ENCODE measurements around the gene TMEM187. TPM values are rescaled to one million over a fixed set of nuclear protein-coding genes. Genes with fewer than 3 reads are reported as not detected.

The TMEM187 gene
- total and polyA plus RNA-seq, 10 of the 15 experiments (the other 5 are each of a cell fraction or from before 2014, with no cell fraction given) = 0.45 to 8.5 (median 4.1) TPM

DNA sequence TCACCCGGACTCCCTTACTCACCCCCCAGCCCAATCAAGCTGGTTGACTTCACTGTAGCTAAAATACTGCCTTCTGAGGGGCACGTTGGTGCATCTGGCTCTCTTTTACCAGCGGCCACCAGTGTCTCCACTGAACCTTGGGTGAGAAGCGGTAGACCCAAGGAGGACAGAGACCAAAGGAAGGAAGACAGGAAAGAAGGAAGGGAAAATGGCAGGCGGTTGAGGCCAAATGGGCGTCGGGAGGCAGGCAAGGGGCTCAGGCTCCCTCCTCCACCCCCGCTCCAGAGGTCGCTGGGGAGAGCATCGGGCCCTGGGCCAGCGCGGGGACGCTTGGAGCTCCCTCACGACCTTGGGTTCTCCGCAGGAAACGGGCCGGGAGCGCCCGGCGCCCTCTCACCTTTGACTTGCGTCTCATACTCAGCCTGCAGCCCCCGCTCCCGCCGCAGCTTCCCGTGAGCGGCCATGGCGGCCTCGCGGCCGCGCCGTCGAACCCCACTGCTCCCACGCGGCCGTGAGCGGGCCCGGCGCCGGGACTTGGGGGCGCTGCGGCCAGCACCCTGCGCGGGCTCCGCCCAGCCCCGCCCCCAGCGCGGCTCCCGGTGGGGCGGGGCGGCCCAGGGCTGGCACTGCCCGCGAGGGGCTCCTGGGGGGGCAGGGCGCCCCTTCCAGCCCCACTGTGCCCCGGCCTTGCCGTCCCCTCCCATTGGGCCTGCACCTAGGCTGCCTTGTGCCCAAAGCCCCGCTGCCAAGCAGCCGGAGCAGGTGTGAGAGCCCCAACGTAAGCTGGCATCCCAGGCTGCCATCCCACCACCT, 46.6 kb upstream of the TMEM187 start, which contains the start of gene ARHGAP4 (continued):
- TF ChIP-seq SPI1 (IDR thresholded peaks at IDR 0.05; ENCODE audit: borderline replicate concordance, insufficient read depth, low read depth, low read length) (no peak), NR2F1 (conservative IDR thresholded peaks at IDR 0.05) (peak; percentile 55; the same call in 1 of the 2 replicates), POLR2AphosphoS5 (IDR thresholded peaks at IDR 0.05; ENCODE audit: low read length) (peak; percentile 80), MEF2A (IDR thresholded peaks at IDR 0.05; ENCODE audit: insufficient read depth, low read depth, low read length) (no peak), CREM (IDR thresholded peaks at IDR 0.05; ENCODE audit: low read depth) (peak; percentile 53), HDGF (IDR thresholded peaks at IDR 0.05) (no peak), MLLT1 (IDR thresholded peaks at IDR 0.05) (peak; percentile 17), SREBF1 (IDR thresholded peaks at IDR 0.05; ENCODE audit: low read length) (no peak), BCL3 (IDR thresholded peaks at IDR 0.05; ENCODE audit: borderline replicate concordance, insufficient read depth, low read depth, low read length, poor library complexity, severe bottlenecking) (no peak), MAX (IDR thresholded peaks at IDR 0.05; ENCODE audit: low read depth, low read length) (peak; percentile 28), PAX8 (IDR thresholded peaks at IDR 0.05) (no peak), ATF7 (IDR thresholded peaks at IDR 0.05; ENCODE audit: low read depth) (no peak), MTA2 (IDR thresholded peaks at IDR 0.05; ENCODE audit: low read depth) (no peak), TCF12 (IDR thresholded peaks at IDR 0.05; ENCODE audit: low read depth, low read length) (0 out of 2 replicates have a peak, but pooled peaks have one; percentile 8), POLR2AphosphoS2 (IDR thresholded peaks at IDR 0.05; ENCODE audit: low read depth, low read length) (peak; percentile 43; the same call in 1 of the 2 replicates), NR2C1 (IDR thresholded peaks at IDR 0.05) (peak; percentile 67)

Data from GM12878 (cell line).